Progenitor cell of endocrine pancreas (in vitro differentiated cells): ENCODE data around the gene CPS1. TPM values are rescaled to one million over a fixed set of nuclear protein-coding genes. Genes with fewer than 3 reads are reported as not detected.

Source experiments
- DNase-seq: peaks from one replicate; pipeline ENCODE4 v3.0.0; 2021; ENCODE audit warnings: low spot score; ENCODE audit not compliant: unreplicated experiment
- H3K27ac Mint-ChIP-seq: 2 replicates; pipeline ENCODE4 v1.8.0; 2021; ENCODE audit warnings: mild to moderate bottlenecking, moderate library complexity, mixed read lengths
- H3K27me3 Mint-ChIP-seq: 2 replicates; pipeline ENCODE4 v1.8.0; 2021; ENCODE audit warnings: mixed read lengths
- H3K36me3 Mint-ChIP-seq: 2 replicates; pipeline ENCODE4 v1.8.0; 2022; ENCODE audit warnings: mixed read lengths; ENCODE audit not compliant: insufficient read depth
- H3K4me1 Mint-ChIP-seq: 2 replicates; pipeline ENCODE4 v1.8.0; 2021; ENCODE audit warnings: low read depth, mixed read lengths
- H3K4me3 Mint-ChIP-seq: 2 replicates; pipeline ENCODE4 v1.8.0; 2021; ENCODE audit warnings: low read depth, mild to moderate bottlenecking, moderate library complexity, mixed read lengths
- H3K9me3 Mint-ChIP-seq: 2 replicates; pipeline ENCODE4 v1.8.0; 2021; ENCODE audit warnings: low read depth, mixed read lengths
- total RNA-seq: library from RNA; stranded (reverse); gene quantifications from 2 replicates; pipeline ENCODE4 v1.2.1, GENCODE V29; 2021
- TF ChIP-seq, protein P1 (sequence below): fragments of 200-600 bp; sonication (generic); IDR thresholded peaks from one replicate; pipeline ENCODE4 v1.5.0; 2021; ENCODE audit warnings: antibody characterized with exemption, mild to moderate bottlenecking; ENCODE audit not compliant: unreplicated experiment

Gene CPS1
- total RNA-seq, 1 donor from 2014 or later, result 4.9 TPM

DNA sequence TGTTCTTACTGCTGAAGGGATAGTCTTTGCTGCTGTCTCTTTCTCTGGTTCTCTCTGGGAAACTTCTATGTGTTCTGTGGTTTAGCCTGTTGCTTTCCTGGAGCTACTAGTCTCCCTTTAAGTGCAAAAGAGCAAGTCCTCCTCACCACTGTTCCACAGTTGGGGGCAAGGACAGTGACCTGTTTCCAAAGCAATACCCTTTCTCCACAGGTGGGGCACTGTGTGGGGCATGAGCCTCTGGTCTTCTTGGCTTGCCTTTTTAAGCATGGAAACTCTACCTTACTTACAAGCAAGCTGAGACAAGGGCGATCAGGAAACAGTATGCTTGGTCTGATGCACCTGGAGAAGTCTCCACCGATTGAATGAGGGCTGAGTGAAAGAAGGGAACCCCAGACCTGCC, 156.7 kb downstream of the CPS1 start:
- H3K4me1 Mint-ChIP-seq, result peaks cover 44% of the 10 kb centered on the region
- TF ChIP-seq, protein P1, sequence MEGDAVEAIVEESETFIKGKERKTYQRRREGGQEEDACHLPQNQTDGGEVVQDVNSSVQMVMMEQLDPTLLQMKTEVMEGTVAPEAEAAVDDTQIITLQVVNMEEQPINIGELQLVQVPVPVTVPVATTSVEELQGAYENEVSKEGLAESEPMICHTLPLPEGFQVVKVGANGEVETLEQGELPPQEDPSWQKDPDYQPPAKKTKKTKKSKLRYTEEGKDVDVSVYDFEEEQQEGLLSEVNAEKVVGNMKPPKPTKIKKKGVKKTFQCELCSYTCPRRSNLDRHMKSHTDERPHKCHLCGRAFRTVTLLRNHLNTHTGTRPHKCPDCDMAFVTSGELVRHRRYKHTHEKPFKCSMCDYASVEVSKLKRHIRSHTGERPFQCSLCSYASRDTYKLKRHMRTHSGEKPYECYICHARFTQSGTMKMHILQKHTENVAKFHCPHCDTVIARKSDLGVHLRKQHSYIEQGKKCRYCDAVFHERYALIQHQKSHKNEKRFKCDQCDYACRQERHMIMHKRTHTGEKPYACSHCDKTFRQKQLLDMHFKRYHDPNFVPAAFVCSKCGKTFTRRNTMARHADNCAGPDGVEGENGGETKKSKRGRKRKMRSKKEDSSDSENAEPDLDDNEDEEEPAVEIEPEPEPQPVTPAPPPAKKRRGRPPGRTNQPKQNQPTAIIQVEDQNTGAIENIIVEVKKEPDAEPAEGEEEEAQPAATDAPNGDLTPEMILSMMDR, result no peak
- no peak for DNase-seq
- H3K36me3 Mint-ChIP-seq, result no peaks in the 10 kb centered on the region
- peaks cover 4% of the 10 kb centered on the region for H3K9me3 Mint-ChIP-seq
- H3K4me3 Mint-ChIP-seq, result no peak overlapping the region
- H3K27ac Mint-ChIP-seq, result no peak overlapping the region
- H3K27me3 Mint-ChIP-seq, result no peaks in the 10 kb centered on the region

DNA sequence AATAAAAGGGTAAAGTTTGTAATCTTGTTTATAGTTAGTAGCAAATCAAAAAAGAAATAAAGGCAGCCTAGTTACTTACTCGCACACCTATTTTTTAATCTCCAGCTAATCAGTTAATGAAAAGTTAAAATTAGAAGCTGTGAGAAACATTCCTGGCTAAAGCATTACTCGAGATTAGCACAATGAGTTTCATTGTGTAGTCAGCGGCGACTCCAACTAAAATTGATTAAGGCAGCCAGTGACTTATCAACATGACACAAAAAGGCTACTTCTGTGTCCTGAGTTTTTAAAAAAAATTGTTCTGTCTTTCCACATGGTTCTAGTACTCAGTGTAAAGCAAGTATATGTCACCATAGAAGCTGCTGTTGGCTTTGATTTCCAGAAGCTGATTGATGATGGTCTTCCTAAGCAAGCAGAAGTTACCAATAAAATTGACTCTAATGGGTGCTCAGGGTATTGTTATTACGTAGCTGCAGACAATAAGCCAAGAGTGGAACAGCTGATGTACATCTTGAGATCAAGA, 159.2 kb downstream of the CPS1 start:
- H3K36me3 Mint-ChIP-seq, result no peaks in the 10 kb centered on the region
- peak overlapping the region; percentile 7 for H3K4me3 Mint-ChIP-seq
- peak overlapping the region; percentile 37 for H3K27ac Mint-ChIP-seq
- H3K4me1 Mint-ChIP-seq, result peaks cover 34% of the 10 kb centered on the region
- DNase-seq, result no peak
- no peaks in the 10 kb centered on the region for H3K27me3 Mint-ChIP-seq
- H3K9me3 Mint-ChIP-seq, result peaks cover 4% of the 10 kb centered on the region
- TF ChIP-seq, protein P1, result no peak

DNA sequence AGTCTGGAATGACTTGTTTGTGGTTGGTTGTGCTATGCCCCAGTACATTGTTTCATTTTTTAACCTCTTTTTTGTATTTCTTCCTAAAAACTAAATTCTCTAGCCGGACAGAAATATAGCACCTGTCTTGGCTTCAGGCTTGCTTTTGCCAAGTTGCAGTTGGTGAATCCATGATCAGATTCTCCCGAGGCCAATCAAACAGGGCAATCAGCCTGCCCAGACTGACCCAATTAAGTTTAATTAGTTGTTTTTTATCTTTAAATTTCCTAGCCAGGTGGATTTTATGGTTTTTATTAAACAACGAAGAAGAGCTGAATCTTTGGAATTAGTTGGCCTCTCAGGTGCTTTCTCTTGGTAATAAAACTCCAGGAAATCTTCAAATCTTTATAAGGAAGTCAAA, 162.1 kb downstream of the CPS1 start:
- Mint-ChIP-seq H3K27me3 (no peaks in the 10 kb centered on the region), H3K9me3 (no peaks in the 10 kb centered on the region), H3K36me3 (no peaks in the 10 kb centered on the region), H3K27ac (no peak overlapping the region), H3K4me1 (peaks cover 27% of the 10 kb centered on the region), H3K4me3 (no peak overlapping the region)
- TF ChIP-seq, protein P1, result no peak
- DNase-seq, result no peak

DNA sequence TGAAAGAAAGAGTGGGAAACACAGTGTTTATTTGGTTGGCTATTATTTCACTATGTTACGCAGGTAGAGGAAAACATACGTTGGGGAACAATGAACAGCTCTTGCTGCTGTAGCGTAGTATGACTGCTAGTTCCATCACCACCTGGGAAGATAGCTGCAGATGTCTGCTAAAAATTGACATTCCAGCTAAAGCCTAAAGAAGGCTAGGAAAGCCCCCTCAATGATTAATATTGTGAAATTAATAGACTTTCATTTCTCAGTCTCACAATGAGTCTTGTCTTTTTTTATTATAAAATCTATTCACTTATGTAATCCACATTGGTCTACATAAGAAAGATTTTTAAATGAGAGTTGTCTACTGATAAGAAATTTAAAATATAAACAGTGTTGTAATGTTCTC, 165.7 kb downstream of the CPS1 start:
- no peak for DNase-seq
- Mint-ChIP-seq H3K36me3 (no peaks in the 10 kb centered on the region), H3K27me3 (no peaks in the 10 kb centered on the region), H3K4me3 (no peak overlapping the region), H3K9me3 (no peaks in the 10 kb centered on the region), H3K27ac (no peak overlapping the region), H3K4me1 (peaks cover 5% of the 10 kb centered on the region)
- TF ChIP-seq, protein P1, result no peak

DNA sequence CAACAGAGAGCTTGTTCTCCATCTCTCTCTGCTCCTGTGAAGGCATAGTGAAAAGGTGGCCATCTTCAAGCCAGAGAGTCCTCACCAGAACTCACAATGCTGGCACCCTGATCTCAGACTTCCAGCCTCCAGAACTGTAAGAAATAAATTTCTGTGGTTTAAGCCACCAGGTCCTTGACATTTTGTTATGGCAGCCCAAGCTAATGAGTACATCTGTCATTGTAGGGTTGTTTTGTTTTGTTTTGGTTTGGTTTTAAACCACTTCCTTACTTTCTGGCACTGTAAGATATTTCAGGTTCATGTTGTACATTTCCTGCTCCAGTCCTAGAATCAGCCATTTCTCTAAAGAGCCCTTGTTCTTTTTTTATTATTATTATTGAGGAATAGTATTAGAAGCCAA, 171.2 kb downstream of the CPS1 start:
- TF ChIP-seq, protein P1, result no peak
- DNase-seq, result no peak

More for the DNA sequence above, 171.2 kb downstream of the CPS1 start:
- Mint-ChIP-seq H3K36me3 (no peaks in the 10 kb centered on the region), H3K9me3 (peaks cover 3% of the 10 kb centered on the region), H3K27me3 (no peaks in the 10 kb centered on the region), H3K4me1 (peaks cover 22% of the 10 kb centered on the region), H3K4me3 (no peak overlapping the region), H3K27ac (no peak overlapping the region)

Other genes with a start within 250 kb of the CPS1 start
- gene MYL1, start 241.4 kb upstream of the CPS1 start, total RNA-seq, result not detected in 2 replicates
- gene LANCL1, start 79.8 kb upstream of the CPS1 start, total RNA-seq, result 54.0 and 58.1 TPM in 2 replicates